Measurements from ENCODE around the gene MDM2. TPM values are rescaled to one million over a fixed set of nuclear protein-coding genes. Genes with fewer than 3 reads are reported as not detected.

The MDM2 gene
- total and polyA plus RNA-seq, 3 experiments from 2014 or later, result 25.4 to 246 (median 237) TPM

DNA sequence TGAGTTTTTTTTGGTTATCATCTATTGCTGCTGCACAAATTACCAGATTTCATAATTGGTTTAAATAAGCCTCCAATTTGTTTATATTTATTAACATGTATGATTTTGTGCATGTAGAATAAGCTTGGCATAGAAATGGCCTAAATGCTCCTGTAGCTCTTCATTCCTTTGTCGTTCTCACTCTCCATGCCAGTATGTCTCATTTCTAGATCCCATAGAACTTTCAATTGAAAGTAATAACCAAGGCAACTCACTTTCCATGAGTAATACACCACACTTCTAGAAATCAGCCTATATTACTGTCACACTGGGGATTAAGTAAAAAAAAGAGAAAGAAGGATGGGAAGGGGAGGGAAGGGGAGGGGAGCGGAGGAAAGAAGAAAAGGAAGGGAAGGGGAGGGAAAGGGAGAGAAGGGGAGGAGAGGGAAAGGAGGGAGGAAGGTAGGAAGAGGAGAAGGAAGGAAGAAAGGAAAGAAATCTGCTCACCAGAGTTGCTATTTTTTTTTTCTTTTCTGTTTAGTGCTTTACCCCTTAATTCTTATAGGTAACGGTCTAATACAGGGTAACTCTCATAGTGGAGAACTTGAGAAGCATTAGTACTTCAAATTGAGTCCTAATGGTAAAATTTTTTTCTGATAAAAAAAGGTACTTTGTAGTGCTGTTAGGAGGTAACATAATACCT is 45.6 kb downstream of the MDM2 start:
- CTCF ChIA-PET, result interaction anchor here (2.1 kb wide), 1 partner anchor 23 kb away, joined by 6 read pairs; no protein-coding TSS in a partner anchor
- peak overlapping the region in 1 of 8 donors; percentile 14 for H3K27ac Mint-ChIP-seq
- no peaks in the 10 kb centered on the region for H3K4me1 ChIP-seq (ENCODE audit: insufficient read depth, low read length)
- H3K36me3 Mint-ChIP-seq, result peaks cover 0 to 2% (median 0%) of the 10 kb centered on the region in 3 donors
- no peaks in the 10 kb centered on the region for H3K27me3 ChIP-seq (ENCODE audit: insufficient read depth, low read length, poor library complexity, severe bottlenecking)
- H3K4me3 ChIP-seq (ENCODE audit: low read length), result no peak overlapping the region
- H3K4me3 Mint-ChIP-seq, result no peak overlapping the region
- H3K4me1 Mint-ChIP-seq, result no peaks in the 10 kb centered on the region
- H3K27me3 Mint-ChIP-seq, result peaks cover 0 to 3% of the 10 kb centered on the region in 2 donors
- no peak overlapping the region for H3K27ac ChIP-seq (ENCODE audit: low read depth, low read length)
- no peak for DNase-seq
- no peaks in the 10 kb centered on the region for H3K9me3 ChIP-seq (ENCODE audit: low read length)
- H3K9me3 Mint-ChIP-seq, result no peaks in the 10 kb centered on the region
- no peaks in the 10 kb centered on the region for H3K36me3 ChIP-seq (ENCODE audit: insufficient read depth, low read length)
- POLR2A ChIA-PET, result no interaction called here

DNA sequence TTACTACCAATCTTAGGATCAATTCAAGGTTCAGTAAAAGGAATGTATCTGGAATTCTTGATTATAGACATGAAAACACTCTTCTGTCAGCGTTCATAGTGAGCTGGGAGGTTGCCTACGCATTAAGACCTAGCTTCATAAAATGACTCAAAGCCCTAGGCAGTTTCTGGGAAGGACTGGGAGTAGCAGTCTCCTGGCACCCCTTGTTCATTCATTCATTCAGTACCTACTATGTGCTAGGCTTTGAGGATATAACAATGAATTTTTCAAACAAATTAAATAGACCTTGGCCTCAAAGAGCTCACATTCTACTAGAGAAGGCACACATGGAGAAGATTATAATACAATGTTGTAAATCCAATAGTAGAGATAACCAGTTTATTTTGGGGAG is 46.1 kb downstream of the MDM2 start:
- Mint-ChIP-seq H3K27ac (no peak overlapping the region), H3K4me3 (no peak overlapping the region), H3K9me3 (no peaks in the 10 kb centered on the region), H3K4me1 (no peaks in the 10 kb centered on the region), H3K27me3 (peaks cover 0 to 3% of the 10 kb centered on the region in 2 donors), H3K36me3 (peaks cover 0 to 2% (median 0%) of the 10 kb centered on the region in 3 donors)
- POLR2A ChIA-PET, result no interaction called here
- no peak for DNase-seq
- H3K27ac ChIP-seq (ENCODE audit: low read depth, low read length), result no peak overlapping the region
- CTCF ChIA-PET, result no interaction called here
- no peaks in the 10 kb centered on the region for H3K27me3 ChIP-seq (ENCODE audit: insufficient read depth, low read length, poor library complexity, severe bottlenecking)
- H3K4me3 ChIP-seq (ENCODE audit: low read length), result no peak overlapping the region
- H3K9me3 ChIP-seq (ENCODE audit: low read length), result no peaks in the 10 kb centered on the region
- H3K36me3 ChIP-seq (ENCODE audit: insufficient read depth, low read length), result no peaks in the 10 kb centered on the region
- H3K4me1 ChIP-seq (ENCODE audit: insufficient read depth, low read length), result no peaks in the 10 kb centered on the region

DNA sequence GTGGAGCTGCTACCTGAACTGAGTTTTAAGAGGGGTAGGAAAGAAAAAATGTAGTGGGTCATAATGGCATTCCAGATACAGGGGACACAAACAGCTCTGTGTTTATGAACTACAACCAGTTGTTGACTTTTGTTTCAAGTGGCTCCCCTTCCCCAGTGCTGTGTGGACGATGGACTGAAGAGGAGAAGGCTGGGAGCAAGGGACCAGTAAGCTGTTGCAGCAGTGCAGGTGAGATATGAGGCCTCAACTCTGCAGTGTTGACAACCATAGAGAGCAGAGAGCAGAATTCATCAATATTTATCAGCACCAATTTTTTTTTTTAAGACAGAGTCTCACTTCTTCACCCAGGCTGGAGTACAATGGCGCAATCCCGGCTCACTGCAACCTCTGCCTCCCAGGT is 46.6 kb downstream of the MDM2 start:
- H3K27ac ChIP-seq (ENCODE audit: low read depth, low read length), result no peak overlapping the region
- no peak overlapping the region for H3K4me3 ChIP-seq (ENCODE audit: low read length)
- H3K4me3 Mint-ChIP-seq, result no peak overlapping the region
- H3K27ac Mint-ChIP-seq, result no peak overlapping the region
- H3K27me3 Mint-ChIP-seq, result peaks cover 0 to 3% of the 10 kb centered on the region in 2 donors
- H3K9me3 Mint-ChIP-seq, result no peaks in the 10 kb centered on the region
- H3K4me1 ChIP-seq (ENCODE audit: insufficient read depth, low read length), result no peaks in the 10 kb centered on the region
- no peaks in the 10 kb centered on the region for H3K9me3 ChIP-seq (ENCODE audit: low read length)
- H3K27me3 ChIP-seq (ENCODE audit: insufficient read depth, low read length, poor library complexity, severe bottlenecking), result no peaks in the 10 kb centered on the region
- no peaks in the 10 kb centered on the region for H3K4me1 Mint-ChIP-seq
- no peaks in the 10 kb centered on the region for H3K36me3 ChIP-seq (ENCODE audit: insufficient read depth, low read length)
- no peak for DNase-seq
- H3K36me3 Mint-ChIP-seq, result peaks cover 0 to 2% (median 0%) of the 10 kb centered on the region in 3 donors
- POLR2A ChIA-PET, result no interaction called here
- CTCF ChIA-PET, result no interaction called here

DNA sequence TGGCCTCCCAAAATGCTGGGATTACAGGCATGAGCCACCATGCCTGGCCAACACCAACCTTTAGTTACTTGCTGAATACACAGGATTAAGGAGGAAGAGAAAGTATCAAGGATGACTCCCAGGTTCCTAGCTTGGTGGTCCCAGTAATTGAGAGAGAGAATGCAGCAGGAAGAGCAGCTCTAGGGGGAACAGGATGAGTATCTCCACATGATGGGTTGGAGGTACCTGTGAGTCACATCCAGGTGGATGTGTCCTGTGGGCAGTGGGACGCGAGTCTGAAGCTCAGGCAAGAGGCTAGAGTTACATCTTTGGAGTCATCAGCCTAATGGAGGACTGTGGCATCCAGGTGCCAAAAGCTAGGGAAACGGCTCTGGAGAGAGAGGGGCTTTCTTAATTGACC is 47.1 kb downstream of the MDM2 start:
- H3K4me1 Mint-ChIP-seq, result no peaks in the 10 kb centered on the region
- H3K4me3 Mint-ChIP-seq, result no peak overlapping the region
- H3K36me3 Mint-ChIP-seq, result peaks cover 0 to 3% (median 0%) of the 10 kb centered on the region in 3 donors
- CTCF ChIA-PET, result interaction anchor here (0.7 kb wide), 1 partner anchor 10 kb away, joined by 3 read pairs; no protein-coding TSS in a partner anchor
- no peak overlapping the region for H3K27ac Mint-ChIP-seq
- H3K27me3 ChIP-seq (ENCODE audit: insufficient read depth, low read length, poor library complexity, severe bottlenecking), result no peaks in the 10 kb centered on the region
- H3K9me3 Mint-ChIP-seq, result no peaks in the 10 kb centered on the region
- H3K27ac ChIP-seq (ENCODE audit: low read depth, low read length), result no peak overlapping the region
- no peak overlapping the region for H3K4me3 ChIP-seq (ENCODE audit: low read length)
- POLR2A ChIA-PET, result no interaction called here
- no peak for DNase-seq
- H3K9me3 ChIP-seq (ENCODE audit: low read length), result no peaks in the 10 kb centered on the region
- no peaks in the 10 kb centered on the region for H3K4me1 ChIP-seq (ENCODE audit: insufficient read depth, low read length)
- H3K27me3 Mint-ChIP-seq, result peaks cover 2 to 3% of the 10 kb centered on the region in 2 donors
- H3K36me3 ChIP-seq (ENCODE audit: insufficient read depth, low read length), result no peaks in the 10 kb centered on the region

- Histone ChIP-seq H3K36me3 (ENCODE audit: insufficient read depth, low read length) (no peaks in the 10 kb centered on the region), H3K27ac (ENCODE audit: low read depth, low read length) (no peak overlapping the region), H3K27me3 (ENCODE audit: insufficient read depth, low read length, poor library complexity, severe bottlenecking) (no peaks in the 10 kb centered on the region), H3K4me3 (ENCODE audit: low read length) (no peak overlapping the region), H3K9me3 (ENCODE audit: low read length) (no peaks in the 10 kb centered on the region), H3K4me1 (ENCODE audit: insufficient read depth, low read length) (no peaks in the 10 kb centered on the region)
- Mint-ChIP-seq H3K27ac (no peak overlapping the region), H3K36me3 (peaks cover 0 to 3% (median 0%) of the 10 kb centered on the region in 3 donors), H3K4me3 (no peak overlapping the region), H3K27me3 (peaks cover 2 to 7% of the 10 kb centered on the region in 2 donors), H3K9me3 (no peaks in the 10 kb centered on the region), H3K4me1 (no peaks in the 10 kb centered on the region)
- CTCF ChIA-PET, result interaction anchor here (0.7 kb wide), 1 partner anchor 11 kb away, joined by 3 read pairs; no protein-coding TSS in a partner anchor
- DNase-seq, result no peak
- POLR2A ChIA-PET, result no interaction called here
Observed at GRCh38 chr12:68855771-68856170, 47.8 kb downstream of the MDM2 start.

DNA sequence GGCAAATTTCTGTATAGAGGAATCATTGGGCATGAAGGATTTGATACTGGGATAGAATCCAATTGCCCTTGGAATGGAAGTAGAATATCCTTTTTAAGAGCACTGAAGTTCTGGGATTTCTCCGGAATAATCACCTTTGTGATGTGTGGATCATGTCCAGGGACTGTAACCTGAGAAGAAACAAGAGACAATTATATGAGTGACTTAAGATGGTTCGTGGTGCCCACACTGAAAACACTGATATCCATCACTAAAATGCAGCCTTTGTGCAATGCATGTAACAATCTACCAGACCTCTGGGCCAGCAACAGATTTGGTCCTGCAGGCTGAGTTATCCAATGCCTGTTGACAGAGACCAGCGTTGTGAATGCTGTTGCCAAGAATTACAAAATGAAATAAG is 48.5 kb downstream of the MDM2 start:
- CTCF ChIA-PET, result no interaction called here
- no peaks in the 10 kb centered on the region for H3K36me3 ChIP-seq (ENCODE audit: insufficient read depth, low read length)
- Mint-ChIP-seq H3K4me1 (no peaks in the 10 kb centered on the region), H3K36me3 (peaks cover 0 to 3% (median 0%) of the 10 kb centered on the region in 3 donors), H3K4me3 (no peak overlapping the region), H3K27ac (no peak overlapping the region), H3K27me3 (peaks cover 2 to 12% of the 10 kb centered on the region in 2 donors), H3K9me3 (no peaks in the 10 kb centered on the region)
- no peak overlapping the region for H3K27ac ChIP-seq (ENCODE audit: low read depth, low read length)
- no peaks in the 10 kb centered on the region for H3K4me1 ChIP-seq (ENCODE audit: insufficient read depth, low read length)
- H3K4me3 ChIP-seq (ENCODE audit: low read length), result no peak overlapping the region
- no peaks in the 10 kb centered on the region for H3K9me3 ChIP-seq (ENCODE audit: low read length)
- DNase-seq, result no peak
- POLR2A ChIA-PET, result no interaction called here
- H3K27me3 ChIP-seq (ENCODE audit: insufficient read depth, low read length, poor library complexity, severe bottlenecking), result no peaks in the 10 kb centered on the region

DNA sequence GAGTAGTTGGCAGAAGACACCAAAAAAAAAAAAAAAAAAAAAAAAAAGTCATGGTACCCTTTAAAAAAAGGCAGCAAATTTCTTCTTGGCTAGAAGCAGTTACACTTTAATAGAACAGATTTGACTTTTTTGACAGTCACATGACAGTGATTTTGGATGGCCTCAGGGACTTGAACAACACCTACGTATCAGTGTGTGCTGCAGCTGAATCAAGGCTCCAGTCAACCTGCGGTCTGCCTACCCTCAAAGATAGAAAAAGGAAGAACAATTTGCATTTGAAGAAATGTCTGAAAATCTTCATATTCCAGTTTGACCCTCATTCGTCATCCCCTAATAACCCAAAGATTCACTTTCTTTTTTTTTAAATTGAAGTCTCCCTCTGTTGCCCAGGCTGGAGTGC is 53.9 kb downstream of the MDM2 start:
- peaks cover 0 to 2% (median 0%) of the 10 kb centered on the region in 3 donors for H3K4me1 Mint-ChIP-seq
- Histone ChIP-seq H3K4me3 (ENCODE audit: low read length) (no peak overlapping the region), H3K36me3 (ENCODE audit: insufficient read depth, low read length) (no peaks in the 10 kb centered on the region), H3K27me3 (ENCODE audit: insufficient read depth, low read length, poor library complexity, severe bottlenecking) (no peaks in the 10 kb centered on the region), H3K9me3 (ENCODE audit: low read length) (no peaks in the 10 kb centered on the region), H3K27ac (ENCODE audit: low read depth, low read length) (no peak overlapping the region), H3K4me1 (ENCODE audit: insufficient read depth, low read length) (no peaks in the 10 kb centered on the region)
- no peak overlapping the region for H3K4me3 Mint-ChIP-seq
- ChIA-PET CTCF (no interaction called here), POLR2A (no interaction called here)
- peaks cover 0 to 1% (median 0%) of the 10 kb centered on the region in 3 donors for H3K36me3 Mint-ChIP-seq
- DNase-seq, result no peak
- H3K9me3 Mint-ChIP-seq, result no peaks in the 10 kb centered on the region
- no peak overlapping the region for H3K27ac Mint-ChIP-seq
- H3K27me3 Mint-ChIP-seq, result peaks cover 5 to 19% of the 10 kb centered on the region in 2 donors

DNA sequence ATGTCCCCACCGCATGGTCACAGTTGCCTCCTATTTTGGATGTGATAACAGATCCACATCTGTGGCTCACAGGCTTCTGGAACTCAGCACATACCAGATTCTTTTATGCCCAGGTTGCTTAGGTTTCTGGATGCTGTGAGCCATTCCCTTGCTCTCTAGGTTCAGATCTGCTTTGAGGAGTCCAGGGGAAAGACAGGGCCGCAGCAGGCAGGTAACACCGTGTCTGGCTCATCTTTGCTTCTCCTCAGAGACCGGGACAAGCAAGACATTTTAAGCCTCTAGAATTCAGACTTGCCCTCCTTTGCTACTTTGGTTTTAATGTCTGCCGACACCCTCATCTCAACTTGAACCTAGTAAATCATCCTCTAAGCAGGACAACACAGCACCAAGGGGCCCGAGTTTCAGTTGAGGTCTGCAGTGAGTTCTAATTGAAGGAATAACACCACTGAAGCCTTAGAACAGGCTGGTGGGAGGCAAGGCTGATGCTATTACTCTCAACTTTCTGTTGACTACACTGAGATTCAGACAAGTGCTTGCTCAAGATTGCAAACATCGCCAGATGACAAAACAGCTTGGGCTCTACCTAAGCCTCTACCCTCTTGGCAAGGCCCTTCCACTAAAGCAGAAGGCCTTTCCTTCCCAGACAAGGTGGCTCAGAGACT is 55.3 kb downstream of the MDM2 start:
- Mint-ChIP-seq H3K36me3 (peaks cover 0 to 1% (median 0%) of the 10 kb centered on the region in 3 donors), H3K27ac (peak overlapping the region in 1 of 8 donors; percentile 29), H3K27me3 (peaks cover 5 to 19% of the 10 kb centered on the region in 2 donors), H3K4me3 (no peak overlapping the region), H3K9me3 (no peaks in the 10 kb centered on the region), H3K4me1 (peaks cover 0 to 2% (median 0%) of the 10 kb centered on the region in 3 donors)
- H3K27ac ChIP-seq (ENCODE audit: low read depth, low read length), result no peak overlapping the region
- H3K4me1 ChIP-seq (ENCODE audit: insufficient read depth, low read length), result no peaks in the 10 kb centered on the region
- H3K9me3 ChIP-seq (ENCODE audit: low read length), result no peaks in the 10 kb centered on the region
- H3K27me3 ChIP-seq (ENCODE audit: insufficient read depth, low read length, poor library complexity, severe bottlenecking), result no peaks in the 10 kb centered on the region
- ChIA-PET POLR2A (no interaction called here), CTCF (no interaction called here)
- H3K36me3 ChIP-seq (ENCODE audit: insufficient read depth, low read length), result no peaks in the 10 kb centered on the region
- no peak overlapping the region for H3K4me3 ChIP-seq (ENCODE audit: low read length)
- no peak for DNase-seq
